K562 (cell line): ENCODE results near the gene PPP1R16B. TPM values are rescaled to one million over a fixed set of nuclear protein-coding genes. Genes with fewer than 3 reads are reported as not detected.
A peak's percentile ranks its signal among the peaks of the same experiment; 100 is the strongest.

Source experiments
- ATAC-seq: fragments of 200-7000 bp; cut with Tn5 transposase; 3 replicates; pipeline ENCODE4 v1.9.1; 2020; ENCODE audit warnings: moderate library complexity
- BruUV-seq: library from RNA; stranded (reverse); fragments of 400-500 nt; replicated peaks from 2 replicates; lab custom pipeline; 2021; lab: Mats Ljungman, UMichigan
- CTCF ChIA-PET: fragments of 300-600 bp; formaldehyde crosslinking; extraction: SDS; loops from one replicate; lab custom pipeline; 2021; ENCODE audit warnings: low intra/inter-chr PET ratio; lab: Yijun Ruan, JAX
- POLR2A ChIA-PET: fragments of 300-600, 350-650 bp; sonication (Branson Sonifier 250); formaldehyde crosslinking; extraction: SDS; loops from one replicate; lab custom pipeline; 2021; ENCODE audit warnings: antibody characterized with exemption, inconsistent platforms; lab: Yijun Ruan, JAX
- DNase-seq, 4 experiments: peaks; one replicate each; pipeline versions ENCODE4 v3.0.0 to v3.0.0-alpha.2; 2011 to 2018; ENCODE audit warnings: low spot score in 3 of 4, mixed read lengths in 3 of 4; ENCODE audit errors: extremely low read depth in 1 of 4
- FAIRE-seq: peaks from 2 replicates; lab custom pipeline; 2011; peaks lifted over from hg19 to GRCh38; lab: Jason Lieb, UNC
- H2AFZ ChIP-seq: 2 replicates; pipeline ENCODE4 v1.6.0; 2011; ENCODE audit warnings: low read depth, low read length, control low read depth, inconsistent platforms
- H3K27ac ChIP-seq: fragments of 200-600 bp; 3 replicates; pipeline ENCODE4 v1.8.0; 2011; ENCODE audit warnings: low read depth, mild to moderate bottlenecking, control low read depth, inconsistent platforms, low read length, moderate library complexity, mixed read lengths; ENCODE audit errors: extremely low read depth
- H3K27me3 ChIP-seq, 2 experiments: fragments of 300-600 bp in 1 of 2; 2 replicates in 1 of 2; 3 replicates in 1 of 2; pipeline versions ENCODE4 v1.6.0 to v1.8.0; 2011; ENCODE audit warnings: inconsistent platforms in 2 of 2, low read length in 2 of 2, mild to moderate bottlenecking in 1 of 2, mixed read lengths in 1 of 2, moderate library complexity in 1 of 2; ENCODE audit not compliant: control insufficient read depth in 2 of 2, insufficient read depth in 2 of 2
- H3K36me3 ChIP-seq: fragments of 300-600 bp; 3 replicates; pipeline ENCODE4 v1.8.0; 2011; ENCODE audit warnings: mild to moderate bottlenecking, low read length, inconsistent platforms; ENCODE audit not compliant: control insufficient read depth, insufficient read depth
- H3K4me1 ChIP-seq, 2 experiments: fragments of 200-600 bp in 1 of 2; replicated peaks in 1 of 2; 2 replicates in 1 of 2; 3 replicates in 1 of 2; pipeline versions ENCODE4 v1.5.1 to v1.8.0; 2011; ENCODE audit warnings: inconsistent platforms in 2 of 2, low read length in 2 of 2, mild to moderate bottlenecking in 1 of 2, mixed read lengths in 1 of 2, moderate library complexity in 1 of 2; ENCODE audit not compliant: control insufficient read depth in 2 of 2, insufficient read depth in 2 of 2
- H3K4me2 ChIP-seq: 2 replicates; pipeline ENCODE4 v1.6.1; 2011; ENCODE audit warnings: low read length, control low read depth, inconsistent platforms, mixed read lengths; ENCODE audit not compliant: insufficient read depth
- H3K4me3 ChIP-seq: fragments of 200-600 bp; sonication (generic), shearing (Covaris generic); 2 replicates; pipeline ENCODE4 v1.5.1; 2016; ENCODE audit warnings: control low read depth, inconsistent platforms
- H3K79me2 ChIP-seq: fragments of 200-600 bp; 3 replicates; pipeline ENCODE4 v1.8.0; 2011; ENCODE audit warnings: low read length, inconsistent platforms; ENCODE audit not compliant: control insufficient read depth, insufficient read depth
- H3K9ac ChIP-seq, 2 experiments: 2 replicates each; pipeline versions ENCODE4 v1.6.0 to v1.6.1; 2011; ENCODE audit warnings: low read depth in 2 of 2, low read length in 2 of 2, control low read depth in 1 of 2, inconsistent platforms in 1 of 2, mild to moderate bottlenecking in 1 of 2, mixed read lengths in 1 of 2; ENCODE audit not compliant: insufficient read depth in 1 of 2
- H3K9me1 ChIP-seq: one replicate; pipeline ENCODE4 v1.6.0; 2011; ENCODE audit warnings: inconsistent platforms, mild to moderate bottlenecking, low read length, moderate library complexity; ENCODE audit not compliant: control insufficient read depth, insufficient read depth
- H3K9me3 ChIP-seq: replicated peaks from 2 replicates; pipeline ENCODE4 v1.5.1; 2011; ENCODE audit warnings: low read depth, low read length, inconsistent platforms; ENCODE audit not compliant: control insufficient read depth, insufficient read depth
- H4K20me1 ChIP-seq: replicated peaks from 2 replicates; pipeline ENCODE4 v1.6.1; 2011; ENCODE audit warnings: low read length, inconsistent platforms, mixed read lengths; ENCODE audit not compliant: control insufficient read depth, insufficient read depth
- ATF3 ChIP-seq, 2 experiments: fragments of 450-650 bp in 1 of 2; sonication (generic) in 1 of 2; formaldehyde crosslinking in 1 of 2; IDR thresholded peaks in 1 of 2; conservative IDR thresholded peaks in 1 of 2; 2 replicates each; pipeline versions ENCODE4 v1.6.1 to v1.8.1; 2016 to 2023; ENCODE audit warnings: mild to moderate bottlenecking in 2 of 2, moderate library complexity in 2 of 2, inconsistent platforms in 1 of 2, missing genetic modification reagents in 1 of 2
- C11orf30 ChIP-seq: fragments of 450-650 bp; IDR thresholded peaks from 2 replicates; pipeline ENCODE4 v1.6.1; 2016; ENCODE audit warnings: low read depth, mild to moderate bottlenecking
- CHCHD3 ChIP-seq: fragments of 250-450 bp; sonication (Bioruptor Pico); IDR thresholded peaks from 2 replicates; pipeline ENCODE4 v2.1.2; 2022; ENCODE audit warnings: mild to moderate bottlenecking
- COPS2 ChIP-seq: fragments of 450-650 bp; conservative IDR thresholded peaks from 2 replicates; pipeline ENCODE4 v1.6.1; 2016; ENCODE audit warnings: mild to moderate bottlenecking, moderate library complexity
- CUX1 ChIP-seq: fragments of 200-800 bp; sonication (Bioruptor generic); IDR thresholded peaks from 2 replicates; pipeline ENCODE4 v1.6.1; 2016; ENCODE audit warnings: missing genetic modification characterization, missing compliant biosample characterization
- MAFG ChIP-seq: fragments of 450-650 bp; conservative IDR thresholded peaks from 2 replicates; pipeline ENCODE4 v1.6.1; 2016; ENCODE audit warnings: missing genetic modification characterization, missing compliant biosample characterization
- NFIC ChIP-seq: fragments of 450-650 bp; IDR thresholded peaks from 2 replicates; pipeline ENCODE4 v1.6.1; 2017; ENCODE audit warnings: mild to moderate bottlenecking, inconsistent platforms
- POLR3G ChIP-seq: IDR thresholded peaks from 2 replicates; pipeline ENCODE4 v1.6.1; 2011; ENCODE audit not compliant: insufficient read length, insufficient replicate concordance; ENCODE audit errors: extremely low read depth
- RBFOX2 ChIP-seq: fragments of 200-400 bp; formaldehyde crosslinking; IDR thresholded peaks from 2 replicates; pipeline ENCODE4 v1.6.1; 2017; ENCODE audit warnings: low read depth, mild to moderate bottlenecking, low read length, moderate library complexity
- TAL1 ChIP-seq: fragments of 450-650 bp; IDR thresholded peaks from 2 replicates; pipeline ENCODE4 v1.6.1; 2016; ENCODE audit warnings: mild to moderate bottlenecking
- TCF7L2 ChIP-seq: fragments of 150-350 bp; IDR thresholded peaks from 2 replicates; pipeline ENCODE4 v1.6.1; 2016; ENCODE audit warnings: low read depth, mild to moderate bottlenecking, low read length, moderate library complexity
- ZNF140 ChIP-seq: fragments of 250-450 bp; sonication (Bioruptor Pico); IDR thresholded peaks from 2 replicates; pipeline ENCODE4 v1.8.0; 2021; ENCODE audit warnings: moderate library complexity, mild to moderate bottlenecking, inconsistent platforms
- ZNF316 ChIP-seq: fragments of 450-650 bp; IDR thresholded peaks from 2 replicates; pipeline ENCODE4 v1.6.1; 2016
- ZNF449 ChIP-seq: fragments of 250-450 bp; sonication (Bioruptor Pico); IDR thresholded peaks from 2 replicates; pipeline ENCODE4 v1.8.0; 2022; ENCODE audit warnings: moderate library complexity, mild to moderate bottlenecking, inconsistent platforms
- ZNF583 ChIP-seq: fragments of 250-450 bp; sonication (Bioruptor Pico); IDR thresholded peaks from 2 replicates; pipeline ENCODE4 v1.4.0; 2020
- ZNF586 ChIP-seq: fragments of 450-650 bp; formaldehyde crosslinking; conservative IDR thresholded peaks from 2 replicates; pipeline ENCODE4 v1.4.0; 2020; ENCODE audit warnings: mild to moderate bottlenecking, moderate library complexity
- WGBS: fragments of 100-300 bp; shearing (Covaris generic); methylation state at CpG from one replicate; pipeline ENCODE4 v1.1.6; 2016; ENCODE audit warnings: low coverage, mixed read lengths; ENCODE audit not compliant: insufficient coverage; ENCODE audit errors: missing lambda C conversion rate; 5-methylcytosine and 5-hydroxymethylcytosine counted together
- in situ Hi-C: fragments of 300-500 bp; cut with MboI; formaldehyde crosslinking; loops from 4 replicates; pipeline ENCODE4 v1.15.0; 2018; ENCODE audit warnings: inconsistent platforms, mixed read lengths
- intact Hi-C: fragments of 100-400 bp; cut with micrococcal nuclease; formaldehyde crosslinking; loops from 2 replicates; pipeline ENCODE4 v1.14.2; 2022
- polyA plus RNA-seq, 8 experiments: library from polyadenylated mRNA; depleted of rRNA in 4 of 8; stranded (reverse) in 5 of 8; unstranded in 3 of 8; fragments of >200 nt; fragmentation: Nextera tagmentation in 2 of 8; fragmentation: Illumina TruSeq in 1 of 8; extraction: Ambion mirVana in 2 of 8; extraction: Trizol in 1 of 8; gene quantifications; 2 replicates each; pipeline versions ENCODE4 v1.2.1 to v1.2.3, GENCODE V29; 2011 to 2014; ENCODE audit warnings: inconsistent platforms in 1 of 8, missing spikeins in 1 of 8
- total RNA-seq, 7 experiments: library from RNA; depleted of rRNA in 6 of 7; stranded (reverse); fragments of >200 nt in 6 of 7; fragmentation: Illumina TruSeq in 2 of 7; extraction: Trizol in 2 of 7; gene quantifications; 2 replicates each; pipeline versions ENCODE4 v1.2.1 to v1.2.3, GENCODE V29; 2011 to 2021; ENCODE audit warnings: low replicate concordance in 1 of 7

The PPP1R16B gene
- total and polyA plus RNA-seq, 9 of the 15 experiments (the other 6 are each of a cell fraction or from before 2014, with no cell fraction given): 1.5 to 11.5 (median 6.8) TPM

GRCh38 chr20:38957235-38957876 lies 151.9 kb downstream of the PPP1R16B start:
- intact Hi-C loops (no loop called here), in situ Hi-C loops (no loop called here)
- H3K27ac ChIP-seq: peak overlapping the region; percentile 27; the same call in 1 of the 3 replicates
- peaks cover 8 to 13% of the 10 kb centered on the region in 2 experiments; a peak in 4 of 5 replicates for H3K4me1 ChIP-seq
- no peaks in the 10 kb centered on the region for H3K27me3 ChIP-seq
- no peaks in the 10 kb centered on the region for H3K9me3 ChIP-seq
- H3K9me1 ChIP-seq: no peaks in the 10 kb centered on the region
- WGBS: 43% methylated on average over 5 of the region's 5 CpGs
- FAIRE-seq: no peak
- H3K4me2 ChIP-seq: no peak overlapping the region
- no peaks in the 10 kb centered on the region for H4K20me1 ChIP-seq
- DNase-seq: no peak
- H3K79me2 ChIP-seq: peaks cover 21% of the 10 kb centered on the region
- no peak for ATAC-seq
- CTCF ChIA-PET: no interaction called here
- no peak overlapping the region for H2AFZ ChIP-seq
- no peak overlapping the region for H3K9ac ChIP-seq
- POLR2A ChIA-PET: interaction anchor here (1.0 to 1.5 kb wide), 4 partner anchors 9 to 11 kb away, joined by 3 to 6 read pairs (median 4); no protein-coding TSS in a partner anchor
- BruUV-seq: no TSS peak
- H3K4me3 ChIP-seq: no peak overlapping the region
- peaks cover 23% of the 10 kb centered on the region for H3K36me3 ChIP-seq
- TF ChIP-seq RBFOX2 (no peak), TAL1 (no peak), TCF7L2 (no peak), ATF3 (IDR thresholded peaks at IDR 0.05) (no peak), ATF3 (CRISPR knock-in tag; conservative IDR thresholded peaks at IDR 0.05) (no peak), CUX1 (CRISPR knock-in tag) (no peak), CHCHD3 (CRISPR knock-in tag) (no peak), C11orf30 (peak; percentile 90), ZNF316 (peak; percentile 94), POLR3G (no peak), ZNF586 (CRISPR knock-in tag) (no peak), COPS2 (no peak), MAFG (tag) (peak; percentile 75), ZNF140 (CRISPR knock-in tag) (no peak), NFIC (peak; percentile 62), ZNF583 (CRISPR knock-in tag) (no peak), ZNF449 (CRISPR knock-in tag) (no peak)
